Endodermal cell (in vitro differentiated cells): ENCODE data around the gene NDUFAF8. TPM values are rescaled to one million over a fixed set of nuclear protein-coding genes. Genes with fewer than 3 reads are reported as not detected.

Experiments used
- DNase-seq: peaks from one replicate; pipeline ENCODE4 v3.0.0-alpha.2; 2017
- H3K27ac ChIP-seq: 2 replicates; pipeline ENCODE4 v1.5.1; 2013; ENCODE audit warnings: mild to moderate bottlenecking, low read depth, low read length, moderate library complexity
- H3K27me3 ChIP-seq: 2 replicates; pipeline ENCODE4 v1.6.1; 2013; ENCODE audit warnings: mild to moderate bottlenecking, low read length, moderate library complexity; ENCODE audit not compliant: insufficient read depth, control insufficient read depth, poor library complexity, severe bottlenecking
- H3K36me3 ChIP-seq: 2 replicates; pipeline ENCODE4 v1.7.0; 2013; ENCODE audit warnings: mild to moderate bottlenecking, low read length, moderate library complexity; ENCODE audit not compliant: control insufficient read depth, insufficient read depth
- H3K4me1 ChIP-seq: one replicate; pipeline ENCODE4 v1.7.0; 2013; ENCODE audit warnings: low read length; ENCODE audit not compliant: control insufficient read depth, insufficient read depth
- H3K4me3 ChIP-seq: 2 replicates; pipeline ENCODE4 v1.5.1; 2013; ENCODE audit warnings: mild to moderate bottlenecking, low read length, moderate library complexity
- H3K9ac ChIP-seq: 2 replicates; pipeline ENCODE4 v1.6.1; 2013; ENCODE audit warnings: mild to moderate bottlenecking, low read length, moderate library complexity; ENCODE audit not compliant: poor library complexity, severe bottlenecking; ENCODE audit errors: extremely low read depth
- H3K9me3 ChIP-seq: 2 replicates; pipeline ENCODE4 v1.6.1; 2013; ENCODE audit warnings: mild to moderate bottlenecking, low read length, moderate library complexity; ENCODE audit not compliant: control insufficient read depth
- H3K27ac Mint-ChIP-seq: 2 replicates; pipeline ENCODE4 v1.8.0; 2020; ENCODE audit warnings: mixed read lengths
- H3K27me3 Mint-ChIP-seq: 2 replicates; pipeline ENCODE4 v1.8.0; 2021; ENCODE audit warnings: mild to moderate bottlenecking, mixed read lengths; ENCODE audit not compliant: insufficient read depth
- H3K36me3 Mint-ChIP-seq: 2 replicates; pipeline ENCODE4 v1.8.0; 2020; ENCODE audit warnings: low read depth, mixed read lengths
- H3K4me1 Mint-ChIP-seq: 2 replicates; pipeline ENCODE4 v1.8.0; 2020; ENCODE audit warnings: mixed read lengths
- H3K4me3 Mint-ChIP-seq: 2 replicates; pipeline ENCODE4 v1.8.0; 2020; ENCODE audit warnings: mild to moderate bottlenecking, moderate library complexity, mixed read lengths
- H3K9me3 Mint-ChIP-seq: 2 replicates; pipeline ENCODE4 v1.8.0; 2020; ENCODE audit warnings: mild to moderate bottlenecking, mixed read lengths
- WGBS, 2 experiments: methylation state at CpG; one replicate each; pipeline versions ENCODE4 v1.1.5 to v1.1.7; 2013; ENCODE audit warnings: missing lambda C conversion rate in 2 of 2, mixed read lengths in 1 of 2; ENCODE audit not compliant: insufficient coverage in 1 of 2, insufficient read length in 1 of 2; 5-methylcytosine and 5-hydroxymethylcytosine counted together
- total RNA-seq, 2 donors: library from RNA; stranded (reverse); fragmentation: NEBNext Ultra II Directional in 1 of 2; extraction: Animal tissue kit (Norgen Biotek cat#: 25700) in 1 of 2; gene quantifications; 2 replicates in 1 of 2; 3 replicates in 1 of 2; pipeline ENCODE4 v1.2.1, GENCODE V29; 2021
- TF ChIP-seq, protein P1 (sequence below): fragments of 200-600 bp; sonication (generic); conservative IDR thresholded peaks from 2 replicates; pipeline ENCODE4 v1.5.0; 2021; ENCODE audit warnings: antibody characterized with exemption, mild to moderate bottlenecking

Gene NDUFAF8
- total RNA-seq, 2 donors from 2014 or later, result 42.7 to 48.7 TPM

DNA sequence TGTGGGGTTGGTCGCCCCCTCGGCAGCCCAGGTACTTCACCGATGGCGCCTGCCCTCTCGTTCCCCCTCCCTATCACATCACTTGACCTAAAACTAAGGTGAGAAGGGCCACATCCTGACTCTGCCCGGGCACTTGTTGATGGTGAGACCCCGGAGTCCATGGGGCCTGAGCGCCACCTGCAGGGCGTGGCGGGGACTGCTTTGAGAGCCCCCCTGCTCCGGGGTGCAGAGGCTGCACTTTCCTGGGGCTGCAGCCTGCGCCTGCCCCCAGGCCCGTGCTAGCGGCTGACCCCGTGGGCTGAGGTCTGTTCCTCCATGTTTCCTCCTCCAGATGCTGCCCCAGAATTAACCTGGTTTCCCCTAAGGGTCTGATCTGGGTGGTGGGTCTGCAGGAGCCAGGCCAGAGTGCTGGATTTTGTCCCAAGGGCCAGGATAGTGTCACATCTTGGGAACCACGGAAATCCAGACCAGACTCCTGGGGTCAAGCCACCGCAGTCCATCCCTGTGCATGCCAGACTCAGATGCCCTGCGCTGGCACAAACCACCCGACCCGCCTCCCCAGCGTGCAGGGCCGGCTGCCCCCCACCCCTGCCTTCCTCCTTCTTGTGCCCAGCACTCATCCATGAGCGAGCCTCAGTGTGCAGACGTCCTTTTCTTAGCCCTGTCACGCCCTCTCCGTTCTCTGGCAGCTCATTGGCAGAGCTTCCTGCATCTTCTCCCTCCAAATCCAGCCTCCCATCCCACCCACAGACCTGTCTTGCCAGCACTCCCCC lies 2.7 kb downstream of the NDUFAF8 start:
- DNase-seq, result peak; percentile 97
- Histone ChIP-seq H3K27me3 (no peaks in the 10 kb centered on the region), H3K27ac (no peak overlapping the region), H3K36me3 (peaks cover 6% of the 10 kb centered on the region), H3K9ac (no peak overlapping the region), H3K4me1 (peaks cover 7% of the 10 kb centered on the region), H3K9me3 (no peaks in the 10 kb centered on the region), H3K4me3 (no peak overlapping the region)
- peak overlapping the region; percentile 22 for H3K4me3 Mint-ChIP-seq
- H3K27me3 Mint-ChIP-seq, result no peaks in the 10 kb centered on the region
- H3K36me3 Mint-ChIP-seq, result peaks cover 4% of the 10 kb centered on the region
- TF ChIP-seq, protein P1, sequence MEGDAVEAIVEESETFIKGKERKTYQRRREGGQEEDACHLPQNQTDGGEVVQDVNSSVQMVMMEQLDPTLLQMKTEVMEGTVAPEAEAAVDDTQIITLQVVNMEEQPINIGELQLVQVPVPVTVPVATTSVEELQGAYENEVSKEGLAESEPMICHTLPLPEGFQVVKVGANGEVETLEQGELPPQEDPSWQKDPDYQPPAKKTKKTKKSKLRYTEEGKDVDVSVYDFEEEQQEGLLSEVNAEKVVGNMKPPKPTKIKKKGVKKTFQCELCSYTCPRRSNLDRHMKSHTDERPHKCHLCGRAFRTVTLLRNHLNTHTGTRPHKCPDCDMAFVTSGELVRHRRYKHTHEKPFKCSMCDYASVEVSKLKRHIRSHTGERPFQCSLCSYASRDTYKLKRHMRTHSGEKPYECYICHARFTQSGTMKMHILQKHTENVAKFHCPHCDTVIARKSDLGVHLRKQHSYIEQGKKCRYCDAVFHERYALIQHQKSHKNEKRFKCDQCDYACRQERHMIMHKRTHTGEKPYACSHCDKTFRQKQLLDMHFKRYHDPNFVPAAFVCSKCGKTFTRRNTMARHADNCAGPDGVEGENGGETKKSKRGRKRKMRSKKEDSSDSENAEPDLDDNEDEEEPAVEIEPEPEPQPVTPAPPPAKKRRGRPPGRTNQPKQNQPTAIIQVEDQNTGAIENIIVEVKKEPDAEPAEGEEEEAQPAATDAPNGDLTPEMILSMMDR, result peak; percentile 96
- H3K9me3 Mint-ChIP-seq, result no peaks in the 10 kb centered on the region
- 66 to 75% methylated on average over 15 to 26 of the region's 26 CpGs for WGBS, 2 experiments
- no peak overlapping the region for H3K27ac Mint-ChIP-seq
- peaks cover 7% of the 10 kb centered on the region for H3K4me1 Mint-ChIP-seq

DNA sequence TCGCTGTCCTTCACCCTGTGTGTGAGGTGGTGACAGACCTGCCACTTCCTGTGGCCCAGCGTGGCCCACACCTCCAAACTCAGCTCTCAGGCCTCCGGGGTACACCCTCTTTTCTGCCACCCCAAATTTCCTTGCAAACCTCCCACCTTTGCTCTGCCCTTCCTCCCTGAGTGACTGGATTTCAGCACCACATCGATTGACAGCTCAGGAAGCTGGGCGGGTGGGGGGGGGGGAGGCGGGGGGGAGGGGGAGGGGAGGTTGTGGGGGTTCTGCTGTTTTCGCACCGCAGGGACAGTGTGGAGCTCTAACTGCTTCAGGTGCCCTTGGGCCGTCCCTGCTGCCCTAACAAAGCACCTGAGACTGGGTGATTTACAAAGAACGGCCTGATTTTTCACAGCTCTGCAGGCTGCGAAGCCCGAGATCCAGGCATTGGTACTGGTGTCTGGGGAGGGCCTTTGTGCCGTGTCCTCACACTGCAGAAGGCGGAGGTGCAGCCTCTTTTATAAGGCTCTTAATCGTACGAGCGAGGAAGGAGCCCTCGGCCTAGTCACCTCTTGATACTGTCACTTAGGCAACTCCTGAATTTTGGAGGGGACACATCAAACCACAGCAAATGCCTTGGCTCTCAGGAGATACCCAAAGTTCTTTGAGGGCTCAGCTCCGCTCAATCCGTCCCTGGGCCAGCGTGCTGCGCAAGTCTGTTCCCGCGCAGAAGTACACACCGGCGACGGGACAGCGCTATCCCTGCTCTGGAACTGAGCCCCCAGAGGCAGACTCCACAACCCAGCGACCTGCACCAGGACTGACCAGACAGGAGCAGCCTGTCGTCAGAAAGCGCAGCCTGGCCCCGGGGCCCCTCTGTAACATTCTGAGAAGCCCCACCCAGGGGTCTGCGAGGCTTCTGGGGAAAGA lies 3.6 kb downstream of the NDUFAF8 start:
- Histone ChIP-seq H3K4me3 (no peak overlapping the region), H3K36me3 (peaks cover 6% of the 10 kb centered on the region), H3K4me1 (peaks cover 5% of the 10 kb centered on the region), H3K9ac (no peak overlapping the region), H3K27me3 (no peaks in the 10 kb centered on the region), H3K9me3 (no peaks in the 10 kb centered on the region), H3K27ac (no peak overlapping the region)
- H3K36me3 Mint-ChIP-seq, result peaks cover 4% of the 10 kb centered on the region
- DNase-seq, result no peak
- WGBS, 2 experiments, result 90 to 94% methylated on average over 25 to 30 of the region's 33 CpGs
- TF ChIP-seq, protein P1, result no peak
- H3K4me3 Mint-ChIP-seq, result no peak overlapping the region
- no peaks in the 10 kb centered on the region for H3K9me3 Mint-ChIP-seq
- H3K27ac Mint-ChIP-seq, result no peak overlapping the region
- no peaks in the 10 kb centered on the region for H3K27me3 Mint-ChIP-seq
- peaks cover 6% of the 10 kb centered on the region for H3K4me1 Mint-ChIP-seq

DNA sequence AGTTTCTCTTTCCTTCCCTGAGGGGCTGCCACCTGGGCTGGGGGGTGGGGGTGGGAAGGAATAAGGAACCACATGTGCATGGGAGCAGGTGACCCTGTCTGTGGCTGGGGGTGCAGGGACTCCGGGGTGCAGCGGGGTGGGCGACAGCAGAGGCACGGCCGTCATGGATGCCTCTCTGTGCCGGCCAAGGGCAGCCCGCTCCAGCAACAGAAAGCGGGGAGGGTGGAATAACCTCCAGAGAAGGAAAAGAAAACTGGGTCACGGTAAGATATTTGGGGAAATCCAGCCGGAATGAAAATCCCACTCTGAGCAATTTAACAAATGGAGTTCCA lies 4.2 kb downstream of the NDUFAF8 start:
- 96% methylated on average over 10 of the region's 10 CpGs for WGBS, 2 experiments
- no peaks in the 10 kb centered on the region for H3K9me3 Mint-ChIP-seq
- Histone ChIP-seq H3K9ac (no peak overlapping the region), H3K4me3 (no peak overlapping the region), H3K36me3 (peaks cover 6% of the 10 kb centered on the region), H3K9me3 (no peaks in the 10 kb centered on the region), H3K27me3 (no peaks in the 10 kb centered on the region), H3K4me1 (no peaks in the 10 kb centered on the region), H3K27ac (no peak overlapping the region)
- H3K4me3 Mint-ChIP-seq, result no peak overlapping the region
- peaks cover 2% of the 10 kb centered on the region for H3K4me1 Mint-ChIP-seq
- no peaks in the 10 kb centered on the region for H3K27me3 Mint-ChIP-seq
- no peak for DNase-seq
- TF ChIP-seq, protein P1, result no peak
- H3K27ac Mint-ChIP-seq, result no peak overlapping the region
- H3K36me3 Mint-ChIP-seq, result peaks cover 4% of the 10 kb centered on the region
